LNCaP clone FGC (cell line): ENCODE results near the gene FLNB.
"Not testable (repeated sequence)": the region's sequence is repeated elsewhere in the genome, so short reads cannot be mapped to it uniquely, and the experiment has no call there.

Source experiments
- DNase-seq: peaks from one replicate; pipeline ENCODE4 v3.0.0-alpha.2; 2011; ENCODE audit warnings: low read depth
- H3K4me3 ChIP-seq: 2 replicates; pipeline ENCODE4 v1.5.1; 2011; ENCODE audit warnings: mild to moderate bottlenecking, low read depth, low read length, control low read depth
- TF ChIP-seq, protein P1 (sequence below): IDR thresholded peaks from 2 replicates; pipeline ENCODE4 v1.5.1; 2012; ENCODE audit warnings: mild to moderate bottlenecking; ENCODE audit not compliant: control insufficient read depth, insufficient read depth; ENCODE audit errors: extremely low read depth

Gene FLNB

DNA sequence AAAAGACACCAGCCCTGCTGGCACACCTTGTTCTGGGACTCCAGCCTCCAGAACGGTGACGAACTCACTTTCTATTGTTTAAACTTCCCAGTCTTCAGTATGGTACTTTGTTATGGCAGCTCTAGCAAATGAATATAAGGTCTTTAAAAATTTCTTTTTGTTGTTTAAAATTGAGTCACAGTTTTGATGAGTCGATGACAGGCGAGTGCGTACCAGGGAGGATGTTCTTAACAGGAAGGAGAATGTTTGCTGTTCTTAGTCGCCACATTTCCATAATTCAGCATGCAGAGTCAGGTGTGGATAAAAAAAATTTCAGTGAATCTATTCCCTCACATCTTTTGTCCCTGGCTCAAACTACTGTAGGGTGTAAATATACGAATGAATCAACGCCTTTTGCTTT is 190.1 kb downstream of the FLNB start:
- DNase-seq: no peak
- TF ChIP-seq, protein P1, sequence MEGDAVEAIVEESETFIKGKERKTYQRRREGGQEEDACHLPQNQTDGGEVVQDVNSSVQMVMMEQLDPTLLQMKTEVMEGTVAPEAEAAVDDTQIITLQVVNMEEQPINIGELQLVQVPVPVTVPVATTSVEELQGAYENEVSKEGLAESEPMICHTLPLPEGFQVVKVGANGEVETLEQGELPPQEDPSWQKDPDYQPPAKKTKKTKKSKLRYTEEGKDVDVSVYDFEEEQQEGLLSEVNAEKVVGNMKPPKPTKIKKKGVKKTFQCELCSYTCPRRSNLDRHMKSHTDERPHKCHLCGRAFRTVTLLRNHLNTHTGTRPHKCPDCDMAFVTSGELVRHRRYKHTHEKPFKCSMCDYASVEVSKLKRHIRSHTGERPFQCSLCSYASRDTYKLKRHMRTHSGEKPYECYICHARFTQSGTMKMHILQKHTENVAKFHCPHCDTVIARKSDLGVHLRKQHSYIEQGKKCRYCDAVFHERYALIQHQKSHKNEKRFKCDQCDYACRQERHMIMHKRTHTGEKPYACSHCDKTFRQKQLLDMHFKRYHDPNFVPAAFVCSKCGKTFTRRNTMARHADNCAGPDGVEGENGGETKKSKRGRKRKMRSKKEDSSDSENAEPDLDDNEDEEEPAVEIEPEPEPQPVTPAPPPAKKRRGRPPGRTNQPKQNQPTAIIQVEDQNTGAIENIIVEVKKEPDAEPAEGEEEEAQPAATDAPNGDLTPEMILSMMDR: no peak
- no peak overlapping the region for H3K4me3 ChIP-seq

DNA sequence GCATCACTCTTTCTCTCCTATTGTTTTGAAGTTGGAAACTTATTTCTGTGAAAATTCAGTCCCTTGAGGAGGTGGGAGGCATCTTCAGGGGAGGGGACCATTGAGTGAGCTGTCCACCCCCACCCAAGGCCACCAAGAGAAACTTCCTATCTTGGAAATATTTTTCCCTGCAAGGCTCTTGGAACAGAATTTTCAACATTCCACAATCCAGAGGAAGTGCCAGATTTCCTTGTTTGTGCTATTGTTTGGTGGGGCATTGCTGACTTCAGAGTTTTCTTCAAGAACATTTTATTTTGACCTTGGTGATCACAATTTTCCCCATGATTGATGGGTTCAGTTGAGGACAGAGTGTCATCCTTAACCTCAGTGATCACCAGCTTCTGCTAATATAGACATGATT is 190.6 kb downstream of the FLNB start:
- no peak for DNase-seq
- TF ChIP-seq, protein P1: no peak
- H3K4me3 ChIP-seq: no peak overlapping the region

DNA sequence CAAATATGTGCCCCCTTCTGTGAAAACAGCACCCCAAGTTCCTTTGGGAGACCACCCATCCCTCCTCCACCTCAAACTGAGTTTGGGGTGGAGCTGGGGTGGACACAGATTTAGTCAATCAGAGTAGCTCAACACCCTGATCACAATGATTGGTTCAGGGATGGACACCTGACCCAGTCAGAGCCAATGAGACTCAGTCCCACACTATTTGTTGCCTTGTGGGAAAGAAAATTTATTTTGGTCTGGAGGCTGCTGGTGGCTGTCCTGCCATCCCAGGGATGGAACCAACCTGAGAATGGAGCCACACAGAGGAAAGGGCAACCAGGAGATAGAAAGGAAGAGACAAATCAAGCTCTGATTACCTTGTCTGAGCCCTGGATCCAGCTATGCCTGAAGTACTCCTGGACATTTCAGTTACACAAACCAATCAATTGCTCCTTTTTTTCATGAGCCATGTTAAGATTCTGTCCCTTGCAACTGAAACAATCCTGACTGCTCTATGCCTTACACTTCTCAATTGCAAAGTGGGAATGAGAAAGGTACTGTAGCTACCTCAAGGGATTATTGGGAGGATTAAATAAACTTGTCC is 192.0 kb downstream of the FLNB start:
- DNase-seq: no peak
- no peak overlapping the region for H3K4me3 ChIP-seq
- TF ChIP-seq, protein P1: no peak

DNA sequence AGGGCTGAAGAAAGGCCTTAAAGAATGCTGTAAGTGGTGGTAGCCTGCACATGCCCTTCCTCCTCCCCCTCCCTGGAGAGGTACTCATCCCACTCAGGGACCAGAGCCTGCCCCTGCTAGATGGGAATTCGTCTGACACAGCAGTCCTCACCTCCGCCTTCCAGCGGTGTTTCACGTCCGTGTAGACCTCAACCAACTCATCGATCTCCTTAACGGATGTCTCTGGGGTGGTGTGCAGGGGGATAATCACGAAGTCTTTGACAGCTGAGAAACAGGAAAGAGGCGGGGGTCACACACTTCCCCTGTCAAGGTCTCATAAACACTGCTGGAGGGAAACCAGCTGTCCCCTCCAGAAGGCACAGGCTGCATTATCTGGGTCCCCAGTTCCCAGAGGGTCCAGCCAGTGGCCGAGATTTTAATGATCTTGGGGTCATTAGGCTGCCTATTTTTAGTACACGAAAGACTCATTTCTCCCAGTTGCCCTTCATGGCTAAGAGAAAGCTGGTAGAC is 192.7 kb downstream of the FLNB start:
- TF ChIP-seq, protein P1: no peak
- no peak overlapping the region for H3K4me3 ChIP-seq
- no peak for DNase-seq

DNA sequence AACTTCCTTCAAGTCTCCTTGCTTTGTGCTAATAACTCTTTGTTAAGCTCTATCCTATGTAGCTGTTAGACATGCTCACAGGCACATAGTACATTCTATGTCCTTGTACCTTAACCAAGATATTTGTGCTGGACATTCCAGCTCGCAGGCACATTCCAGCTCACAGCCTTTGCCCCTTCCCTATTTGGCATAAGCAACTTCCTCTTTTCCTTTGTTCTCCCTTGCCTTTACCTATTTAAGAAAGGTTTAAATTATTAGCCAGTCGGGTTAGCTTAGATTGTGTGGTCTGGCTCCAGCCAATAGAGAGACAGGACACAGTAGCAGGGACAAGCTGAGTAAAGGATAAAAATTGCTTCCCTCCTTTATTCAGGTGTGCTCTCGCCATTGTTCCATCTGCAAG is 193.2 kb downstream of the FLNB start:
- DNase-seq, H3K4me3 ChIP-seq: not testable (repeated sequence)

- TF ChIP-seq, protein P1: no peak
- H3K4me3 ChIP-seq: no peak overlapping the region
- no peak for DNase-seq
Observed at GRCh38 chr3:58202917-58203360, 194.7 kb downstream of the FLNB start.

- H3K4me3 ChIP-seq: no peak overlapping the region
- TF ChIP-seq, protein P1: no peak
- DNase-seq: no peak
Observed at GRCh38 chr3:58203541-58203940, 195.3 kb downstream of the FLNB start.
